Activated gamma-delta T cell treated with Interleukin-2 at 50 U/mL for 16 hours (primary cell): ENCODE results near the gene FBXO42.
"Not testable (repeated sequence)": the region's sequence is repeated elsewhere in the genome, so short reads cannot be mapped to it uniquely, and the experiment has no call there.

Experiments
- DNase-seq: peaks from one replicate; pipeline ENCODE4 v3.0.0-alpha.2; 2020

FBXO42 gene

GRCh38 chr1:16371725-16372124, 19.4 kb upstream of the FBXO42 start:
- DNase-seq, result no peak

- no peak for DNase-seq
These were observed 17.5 kb upstream of the FBXO42 start for GRCh38 chr1:16369821-16370220.

- no peak for DNase-seq
These were observed 15.9 kb upstream of the FBXO42 start for GRCh38 chr1:16367968-16368890.

- DNase-seq, result peak; percentile 71
These were observed 15.1 kb upstream of the FBXO42 start for GRCh38 chr1:16367258-16367967.

GRCh38 chr1:16366722-16367257, 14.5 kb upstream of the FBXO42 start, which contains the start of gene SZRD1:
TSS of gene SZRD1 (plus strand) at chr1:16367242. CDS start at chr1:16367258, 16 bp downstream.
- DNase-seq, result peak; percentile 95

- DNase-seq, result not testable (repeated sequence)
These were observed 12.8 kb upstream of the FBXO42 start for GRCh38 chr1:16365146-16365498.

- no peak for DNase-seq
These were observed 4.6 kb upstream of the FBXO42 start for GRCh38 chr1:16356867-16357266.

GRCh38 chr1:16354619-16355018, 2.3 kb upstream of the FBXO42 start:
- no peak for DNase-seq

- no peak for DNase-seq
These were observed 709 bp upstream of the FBXO42 start for GRCh38 chr1:16352842-16353535.

GRCh38 chr1:16351456-16351993, 755 bp downstream of the FBXO42 start:
- no peak for DNase-seq

GRCh38 chr1:16349847-16350406, 2.4 kb downstream of the FBXO42 start:
- no peak for DNase-seq

GRCh38 chr1:16348414-16349182, 3.7 kb downstream of the FBXO42 start:
- no peak for DNase-seq

GRCh38 chr1:16343276-16343675, 9.0 kb downstream of the FBXO42 start:
- not testable (repeated sequence) for DNase-seq

- no peak for DNase-seq
These were observed 9.8 kb downstream of the FBXO42 start for GRCh38 chr1:16342331-16343062.

GRCh38 chr1:16340673-16341072, 11.6 kb downstream of the FBXO42 start:
- no peak for DNase-seq

GRCh38 chr1:16338961-16339360, 13.3 kb downstream of the FBXO42 start:
- no peak for DNase-seq

- no peak for DNase-seq
These were observed 17.5 kb downstream of the FBXO42 start for GRCh38 chr1:16334655-16335340.

GRCh38 chr1:16326833-16327404, 25.4 kb downstream of the FBXO42 start:
- DNase-seq, result no peak

- DNase-seq, result no peak
These were observed 27.8 kb downstream of the FBXO42 start for GRCh38 chr1:16324456-16324890.
